Fibroblast of the aortic adventitia (primary cell): Measurements from ENCODE around the gene SP140L. TPM values are rescaled to one million over a fixed set of nuclear protein-coding genes. Genes with fewer than 3 reads are reported as not detected.
"Not testable (repeated sequence)": the region's sequence is repeated elsewhere in the genome, so short reads cannot be mapped to it uniquely, and the experiment has no call there.

Experiments
- DNase-seq: peaks from one replicate; pipeline ENCODE4 v3.0.0-alpha.2; 2010; ENCODE audit warnings: low read depth
- H3K4me3 ChIP-seq: 2 replicates; pipeline ENCODE4 v1.5.1; 2011; ENCODE audit warnings: low read depth, mild to moderate bottlenecking, control low read depth, low read length, moderate library complexity
- CTCF ChIP-seq: IDR thresholded peaks from 2 replicates; pipeline ENCODE4 v1.5.1; 2011; ENCODE audit warnings: mild to moderate bottlenecking, low read length, control low read depth, inconsistent platforms; ENCODE audit not compliant: insufficient read depth
- total RNA-seq: library from RNA; depleted of rRNA; stranded (reverse); fragments of >200 nt; gene quantifications from 2 replicates; pipeline ENCODE4 v1.2.3, GENCODE V29; 2012; ENCODE audit warnings: low replicate concordance

SP140L gene
- total RNA-seq, 1 donor, result 16.0 TPM

- no peak for DNase-seq
- no peak for TF ChIP-seq CTCF
- H3K4me3 ChIP-seq, result no peak overlapping the region
These were observed 108.4 kb downstream of the SP140L start for GRCh38 chr2:230435431-230435830.

- peak; percentile 28 for DNase-seq
- not testable (repeated sequence) for H3K4me3 ChIP-seq
These were observed 112.1 kb downstream of the SP140L start for GRCh38 chr2:230439121-230439520.

GRCh38 chr2:230439590-230439989, 112.6 kb downstream of the SP140L start:
- peak; percentile 58 for DNase-seq
- TF ChIP-seq CTCF, result no peak
- no peak overlapping the region for H3K4me3 ChIP-seq

- peak; percentile 79 for DNase-seq
- H3K4me3 ChIP-seq, result no peak overlapping the region
- no peak for TF ChIP-seq CTCF
These were observed 114.4 kb downstream of the SP140L start for GRCh38 chr2:230441227-230441897.

- no peak for TF ChIP-seq CTCF
- DNase-seq, result peak; percentile 69
- H3K4me3 ChIP-seq, result no peak overlapping the region
These were observed 116.5 kb downstream of the SP140L start for GRCh38 chr2:230443541-230443940.

- TF ChIP-seq CTCF, result no peak
- no peak overlapping the region for H3K4me3 ChIP-seq
- no peak for DNase-seq
These were observed 117.8 kb downstream of the SP140L start for GRCh38 chr2:230444832-230445231.

- no peak for DNase-seq
- TF ChIP-seq CTCF, result no peak
- no peak overlapping the region for H3K4me3 ChIP-seq
These were observed 120.0 kb downstream of the SP140L start for GRCh38 chr2:230447036-230447435.
